GM18517 (cell line): ENCODE results near the gene SOX6.
"Not testable (repeated sequence)": the region's sequence is repeated elsewhere in the genome, so short reads cannot be mapped to it uniquely, and the experiment has no call there.

ENCODE experiments used
- ATAC-seq: cut with Tn5 transposase; IDR thresholded peaks from one replicate; pipeline ENCODE4 v1.9.1; 2021; ENCODE audit warnings: mild to moderate bottlenecking, moderate library complexity; ENCODE audit not compliant: unreplicated experiment

The SOX6 gene

GRCh38 chr11:16356057-16356760 lies at the start of gene SOX6:
Gene SOX6, minus strand, starts transcription at chr11:16356546. Its CDS starts 15,298 bp downstream, at chr11:16341248.
- no peak for ATAC-seq

- ATAC-seq = no peak
Measured at GRCh38 chr11:16404781-16405285, 48.5 kb upstream of the SOX6 start.

DNA sequence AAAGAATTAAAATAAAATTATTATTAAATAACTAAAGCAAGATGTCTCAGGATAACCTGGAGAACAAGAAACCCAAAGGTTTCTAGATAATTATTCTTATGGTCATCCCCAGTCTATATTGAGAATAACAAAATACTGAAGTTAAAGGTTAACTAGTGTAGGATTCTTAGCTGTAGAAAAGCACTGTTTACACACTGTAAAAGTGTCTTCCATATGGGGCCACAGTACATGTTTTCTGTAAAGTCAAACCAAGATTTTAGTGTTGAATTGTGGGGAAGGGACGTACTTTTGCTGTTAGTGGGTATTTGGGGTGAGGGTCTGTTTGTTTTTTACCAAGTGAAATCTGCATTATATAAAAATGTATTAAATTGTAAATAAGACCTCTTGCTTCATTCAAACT lies 47.5 kb upstream of the SOX6 start:
- ATAC-seq = no peak

- ATAC-seq = no peak
Measured at GRCh38 chr11:16403448-16403803, 47.1 kb upstream of the SOX6 start.

DNA sequence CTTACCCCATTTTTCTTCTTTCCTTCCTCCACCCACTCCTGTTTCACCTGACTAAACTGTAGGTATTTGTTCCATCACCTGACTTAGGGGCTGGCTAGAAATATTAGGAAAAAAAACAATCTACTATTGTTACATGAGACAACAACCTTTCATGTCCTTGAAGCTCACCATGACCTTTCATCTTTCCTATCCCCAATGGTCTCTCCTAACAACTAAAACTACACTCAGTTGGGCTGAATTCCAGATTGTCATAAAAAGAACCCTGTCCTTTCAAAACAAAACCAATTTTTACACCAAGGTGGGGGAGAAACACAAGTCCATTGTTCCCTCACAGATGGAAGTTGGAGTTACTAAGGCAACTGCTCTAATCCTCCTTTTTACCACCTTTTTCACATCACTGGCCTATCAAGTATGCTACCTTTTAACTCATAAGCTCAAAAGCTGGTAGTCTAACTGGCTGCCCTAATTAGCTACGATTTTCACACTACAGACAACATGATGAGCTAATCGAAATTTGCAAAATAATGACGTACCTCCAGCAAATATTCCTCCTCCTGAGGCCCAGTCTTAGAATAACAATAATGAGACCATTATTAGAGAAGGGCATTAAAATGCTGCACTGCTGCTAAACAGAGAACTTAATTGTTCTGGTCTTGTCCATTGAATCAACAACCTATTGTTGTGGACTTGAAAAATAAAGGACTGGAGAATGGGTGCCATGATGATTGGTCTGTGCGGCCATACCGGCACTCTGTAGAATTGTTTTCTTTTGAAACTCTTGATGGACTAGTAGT lies 46.5 kb upstream of the SOX6 start:
- no peak for ATAC-seq

GRCh38 chr11:16397390-16397789 lies 41.0 kb upstream of the SOX6 start:
- no peak for ATAC-seq

DNA sequence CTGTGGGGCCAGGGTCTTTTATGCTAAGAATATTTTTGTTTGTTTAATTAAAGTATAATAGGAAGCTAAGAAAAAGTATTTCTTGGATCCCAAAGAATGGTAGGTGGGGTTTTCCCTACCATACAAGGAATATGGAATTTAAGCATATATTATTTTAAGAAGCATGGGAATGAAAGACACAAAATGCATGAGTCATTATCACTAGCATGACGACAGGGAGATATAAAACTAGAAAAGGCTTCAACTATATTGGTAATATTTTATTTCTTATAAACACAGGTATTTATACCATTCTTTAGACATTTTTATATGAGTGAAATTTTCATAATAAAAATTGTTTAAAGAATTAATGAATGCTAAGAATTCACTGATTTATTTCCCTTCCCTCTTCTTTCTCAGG lies 39.3 kb upstream of the SOX6 start:
- ATAC-seq = no peak

GRCh38 chr11:16394947-16395346 lies 38.6 kb upstream of the SOX6 start:
- no peak for ATAC-seq

- ATAC-seq = no peak
Measured at GRCh38 chr11:16393340-16393739, 37.0 kb upstream of the SOX6 start.

DNA sequence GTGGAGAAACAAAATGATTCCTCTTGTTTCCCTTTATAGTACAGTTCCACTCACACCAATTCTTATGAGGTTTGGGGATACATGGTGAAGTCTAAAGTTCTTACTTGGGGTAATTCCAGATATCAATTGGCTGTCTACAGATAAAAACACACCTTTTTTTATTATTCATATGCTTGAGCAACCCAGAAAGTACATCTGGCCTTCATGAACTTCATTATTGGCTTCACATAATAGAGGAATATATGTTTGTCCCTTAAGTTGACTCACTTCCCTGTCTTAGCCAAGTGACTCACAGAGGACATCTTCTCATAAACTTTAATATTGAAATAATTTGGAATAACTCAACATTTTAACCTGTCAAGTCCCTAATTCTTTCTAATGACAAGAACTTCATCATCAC lies 36.3 kb upstream of the SOX6 start:
- no peak for ATAC-seq

DNA sequence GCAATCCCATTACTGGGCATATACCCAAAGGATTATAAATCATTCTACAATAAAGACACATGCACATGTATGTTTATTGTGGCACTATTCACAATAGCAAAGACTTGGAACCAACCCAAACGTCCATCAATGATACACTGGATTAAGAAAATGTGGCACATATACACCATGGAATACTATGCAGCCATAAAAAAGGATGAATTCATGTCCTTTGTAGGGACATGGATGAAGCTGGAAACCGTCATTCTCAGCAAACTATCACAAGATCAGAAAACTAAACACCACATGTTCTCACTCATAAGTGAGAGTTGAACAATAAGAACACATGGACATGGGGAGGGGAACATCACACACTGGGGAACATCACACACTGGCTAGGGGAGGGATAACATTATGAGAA lies 34.5 kb upstream of the SOX6 start:
- not testable (repeated sequence) for ATAC-seq

DNA sequence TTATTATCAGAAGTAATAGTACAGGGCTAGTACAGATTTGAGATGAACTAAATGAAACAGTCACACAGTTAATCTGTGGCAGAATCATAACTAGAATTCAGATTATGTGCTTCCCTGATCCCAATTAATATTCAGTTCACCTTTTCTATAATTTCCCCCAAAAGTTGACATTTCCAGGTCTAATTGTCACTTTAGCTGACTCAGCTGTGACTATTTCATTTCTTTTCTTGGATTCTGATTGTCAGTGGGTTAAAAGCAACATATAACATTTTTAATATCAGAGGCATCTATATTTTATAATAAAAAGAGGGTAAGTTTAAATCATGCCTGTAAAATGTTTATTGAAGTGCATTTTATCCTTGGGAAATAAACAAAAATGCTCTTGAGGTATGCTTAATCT lies 28.8 kb upstream of the SOX6 start:
- ATAC-seq = no peak

DNA sequence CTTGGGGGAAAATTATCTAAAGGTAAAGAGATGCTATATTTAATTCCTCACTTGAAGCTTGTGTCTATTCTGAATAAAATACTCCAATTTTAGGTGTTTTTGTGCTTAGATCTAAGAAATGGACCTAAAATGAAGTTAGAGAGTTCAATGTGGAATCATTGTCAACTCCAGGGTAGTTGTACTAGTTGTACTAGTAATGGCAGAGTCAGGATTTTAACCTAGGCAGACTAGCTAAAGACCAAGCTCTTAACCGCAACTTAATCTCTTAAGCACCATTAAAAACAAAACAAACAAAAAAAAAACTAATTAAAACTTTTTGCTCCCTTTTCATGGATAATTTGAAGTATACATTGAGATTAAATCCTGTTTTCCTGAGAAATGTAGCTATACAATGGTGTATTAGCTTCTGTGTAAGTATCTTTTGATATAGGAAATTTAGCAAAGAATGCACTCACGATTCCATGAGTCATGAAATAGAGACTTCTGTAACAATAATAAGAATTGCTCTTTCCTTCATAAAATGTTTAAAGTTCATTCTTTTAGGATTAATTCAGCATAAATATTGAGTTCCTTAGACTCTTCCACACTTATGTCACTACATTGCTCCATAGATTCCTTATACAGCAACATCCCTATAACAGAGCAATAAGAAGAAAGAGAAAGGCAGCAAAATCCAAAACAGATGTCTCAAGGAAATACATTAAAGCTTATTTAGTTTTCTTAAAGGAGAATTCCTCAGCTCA lies 26.5 kb upstream of the SOX6 start:
- ATAC-seq = no peak

DNA sequence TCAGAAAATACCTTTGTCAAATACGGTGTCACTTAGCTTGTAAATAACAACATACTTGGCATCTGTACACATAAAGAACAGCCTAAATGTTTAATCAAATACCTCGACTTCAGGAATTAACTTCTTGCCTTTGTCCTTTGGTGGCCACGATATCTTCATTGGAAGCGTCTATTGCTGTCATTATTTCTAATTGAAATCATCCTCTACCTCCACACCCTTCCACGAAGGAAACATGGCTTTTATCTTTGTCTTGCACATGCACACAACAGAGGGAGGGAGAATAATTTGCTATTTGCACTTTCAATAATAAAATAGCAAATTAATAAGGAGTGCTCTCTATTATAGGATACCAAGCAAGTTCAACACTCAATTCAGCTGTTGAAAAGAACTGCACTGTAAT lies 25.8 kb upstream of the SOX6 start:
- no peak for ATAC-seq

DNA sequence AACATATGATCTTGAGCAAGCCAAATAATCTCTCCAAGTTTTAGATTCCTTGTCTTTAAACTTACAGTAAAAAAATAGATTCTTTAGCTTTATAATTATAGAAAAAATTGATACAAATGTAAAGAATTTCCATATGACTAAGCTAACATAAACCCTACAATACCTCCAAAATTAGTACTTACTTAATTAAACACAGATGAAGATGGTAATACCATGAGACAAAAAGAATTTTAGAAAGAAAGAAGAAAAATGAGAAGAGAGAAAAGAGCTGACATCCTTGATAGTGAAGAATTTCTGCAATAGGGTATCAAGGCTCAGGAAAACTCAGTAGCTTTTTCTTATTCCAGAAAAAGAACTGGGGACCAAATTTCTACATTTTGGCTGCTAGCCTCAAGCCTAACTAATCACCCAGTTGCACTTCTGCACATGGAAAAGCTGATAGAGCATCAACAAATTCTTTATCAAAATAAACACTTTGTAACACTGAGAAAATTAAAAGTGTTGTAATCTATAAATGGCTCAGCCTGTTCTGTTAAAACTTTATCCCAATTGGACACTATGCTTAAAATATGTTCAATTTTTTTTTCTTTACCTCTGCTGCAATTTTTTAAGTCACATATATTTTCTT lies 24.7 kb upstream of the SOX6 start:
- no peak for ATAC-seq

DNA sequence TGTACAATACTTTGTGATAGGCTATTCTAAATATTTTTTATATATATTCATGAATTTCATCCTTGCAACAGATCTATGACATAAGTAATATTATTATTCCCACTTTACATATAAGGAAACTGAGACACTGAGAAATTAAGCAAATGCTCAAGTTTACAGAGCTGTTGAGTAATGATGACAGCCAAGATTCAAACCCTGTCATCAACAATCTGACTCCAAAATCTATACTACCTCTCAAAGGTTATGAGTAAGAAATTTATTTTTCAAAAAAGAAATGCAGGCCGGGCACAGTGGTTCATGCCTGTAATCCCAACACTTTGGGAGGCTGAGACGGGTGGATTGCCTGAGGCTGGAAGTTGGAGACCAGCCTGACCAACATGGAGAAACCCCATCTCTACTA lies 22.6 kb upstream of the SOX6 start:
- ATAC-seq = no peak

DNA sequence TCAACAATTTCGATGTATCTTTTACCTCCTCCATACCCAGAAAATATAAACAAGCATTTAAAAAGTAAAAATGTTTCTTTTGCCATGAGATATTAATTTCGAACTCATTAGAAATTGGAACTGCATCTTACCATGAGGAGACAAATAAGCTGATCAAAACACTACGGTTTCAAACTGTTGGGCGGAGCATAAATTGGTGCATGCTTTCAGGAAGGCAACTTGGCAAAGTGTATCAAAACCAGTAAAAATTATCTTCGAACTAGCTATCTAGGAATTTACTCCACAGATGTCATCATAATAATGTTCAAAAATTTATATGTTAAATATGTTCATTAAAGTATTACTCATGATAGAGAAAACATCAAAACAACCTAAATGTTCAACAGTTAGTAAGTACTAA lies 21.4 kb upstream of the SOX6 start:
- ATAC-seq = no peak

- ATAC-seq = not testable (repeated sequence)
Measured at GRCh38 chr11:16375664-16376063, 19.3 kb upstream of the SOX6 start.

- no peak for ATAC-seq
Measured at GRCh38 chr11:16373768-16374167, 17.4 kb upstream of the SOX6 start.

DNA sequence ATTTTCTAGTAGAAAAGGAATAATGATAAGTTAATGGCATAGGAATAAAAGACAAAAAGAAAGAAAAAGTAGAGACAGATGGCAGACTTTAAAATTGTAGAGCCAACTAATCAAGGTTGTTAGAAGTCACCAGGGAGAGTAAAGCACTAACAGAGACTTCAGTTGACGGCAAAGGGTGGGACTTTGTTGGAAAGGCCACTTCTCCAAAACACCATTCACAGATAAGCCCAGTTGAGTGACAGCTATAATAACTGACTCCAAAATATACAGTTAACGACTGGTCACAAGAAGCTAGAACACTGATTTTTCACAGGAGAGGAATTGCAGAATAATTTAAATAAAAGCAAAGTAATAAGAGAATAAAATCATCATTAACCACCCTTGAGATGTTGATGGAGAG lies 16.0 kb upstream of the SOX6 start:
- ATAC-seq = no peak

DNA sequence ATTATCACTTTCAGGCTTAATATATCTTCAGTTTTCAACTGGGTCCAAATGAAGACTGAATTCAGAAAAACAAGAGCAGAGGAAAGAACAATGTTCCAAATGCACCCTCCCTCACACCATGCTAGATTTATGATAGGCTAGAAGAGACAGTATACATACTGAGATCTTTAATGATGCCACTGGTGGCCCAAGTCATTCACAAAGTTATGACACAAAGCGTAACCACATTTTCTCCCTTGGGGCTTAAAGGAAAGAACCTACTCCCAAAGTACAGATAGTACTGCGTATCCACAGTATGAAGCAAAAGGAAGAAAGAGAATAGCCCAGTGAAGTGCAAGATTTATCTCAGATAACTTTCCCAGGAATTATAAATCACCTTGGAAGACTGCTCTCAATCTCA lies 10.9 kb upstream of the SOX6 start:
- ATAC-seq = peak; percentile 58
